Astrocyte (in vitro differentiated cells and primary cell): ENCODE results near the gene PATJ. TPM values are rescaled to one million over a fixed set of nuclear protein-coding genes. Genes with fewer than 3 reads are reported as not detected.

Source experiments
- DNase-seq: peaks from one replicate; pipeline ENCODE4 v3.0.0-alpha.2; 2010; ENCODE audit warnings: low read depth
- FAIRE-seq: peaks from 2 replicates; lab custom pipeline; 2011; peaks lifted over from hg19 to GRCh38; lab: Jason Lieb, UNC
- H2AFZ ChIP-seq: 2 replicates; pipeline ENCODE4 v1.6.0; 2012; ENCODE audit warnings: low read depth, low read length, inconsistent platforms
- H3K27ac ChIP-seq: 2 replicates; pipeline ENCODE4 v1.5.1; 2011; ENCODE audit warnings: low read depth, low read length, inconsistent platforms
- H3K27me3 ChIP-seq: 2 replicates; pipeline ENCODE4 v1.6.0; 2011; ENCODE audit warnings: low read length, inconsistent platforms; ENCODE audit not compliant: insufficient read depth
- H3K36me3 ChIP-seq: 2 replicates; pipeline ENCODE4 v1.5.1; 2011; ENCODE audit warnings: low read length, inconsistent platforms; ENCODE audit not compliant: insufficient read depth
- H3K4me1 ChIP-seq: 2 replicates; pipeline ENCODE4 v1.5.1; 2011; ENCODE audit warnings: low read length, inconsistent platforms; ENCODE audit not compliant: insufficient read depth
- H3K4me2 ChIP-seq: 2 replicates; pipeline ENCODE4 v1.6.0; 2012; ENCODE audit warnings: low read length, inconsistent platforms
- H3K4me3 ChIP-seq: 2 replicates; pipeline ENCODE4 v1.5.1; 2011; ENCODE audit warnings: low read depth, mild to moderate bottlenecking, low read length, inconsistent platforms; ENCODE audit not compliant: insufficient read depth
- H3K79me2 ChIP-seq: 2 replicates; pipeline ENCODE4 v1.6.0; 2012; ENCODE audit warnings: mild to moderate bottlenecking, low read length, inconsistent platforms; ENCODE audit not compliant: insufficient read depth
- H3K9ac ChIP-seq: 2 replicates; pipeline ENCODE4 v1.6.0; 2012; ENCODE audit warnings: mild to moderate bottlenecking, low read length, inconsistent platforms
- H3K9me3 ChIP-seq: 2 replicates; pipeline ENCODE4 v1.5.1; 2012; ENCODE audit warnings: low read depth, mild to moderate bottlenecking, low read length, inconsistent platforms; ENCODE audit not compliant: insufficient read depth
- H4K20me1 ChIP-seq: 2 replicates; pipeline ENCODE4 v1.6.0; 2012; ENCODE audit warnings: low read length, inconsistent platforms; ENCODE audit not compliant: insufficient read depth
- H3K27ac Mint-ChIP-seq: one replicate; pipeline ENCODE4 v1.8.0; 2021; ENCODE audit warnings: mild to moderate bottlenecking, mixed read lengths; ENCODE audit not compliant: unreplicated experiment
- H3K27me3 Mint-ChIP-seq: one replicate; pipeline ENCODE4 v1.8.0; 2021; ENCODE audit warnings: low read depth, mixed read lengths; ENCODE audit not compliant: unreplicated experiment
- H3K36me3 Mint-ChIP-seq: one replicate; pipeline ENCODE4 v1.8.0; 2021; ENCODE audit warnings: low read depth, mixed read lengths; ENCODE audit not compliant: unreplicated experiment
- H3K4me1 Mint-ChIP-seq: one replicate; pipeline ENCODE4 v1.8.0; 2021; ENCODE audit warnings: low read depth, mixed read lengths; ENCODE audit not compliant: unreplicated experiment
- H3K4me3 Mint-ChIP-seq: one replicate; pipeline ENCODE4 v1.8.0; 2021; ENCODE audit warnings: mild to moderate bottlenecking, moderate library complexity, mixed read lengths; ENCODE audit not compliant: unreplicated experiment
- H3K9me3 Mint-ChIP-seq: one replicate; pipeline ENCODE4 v1.8.0; 2021; ENCODE audit warnings: mild to moderate bottlenecking, mixed read lengths; ENCODE audit not compliant: unreplicated experiment
- CTCF ChIP-seq: IDR thresholded peaks from 2 replicates; pipeline ENCODE4 v1.5.1; 2011; ENCODE audit warnings: low read depth, mild to moderate bottlenecking, inconsistent platforms, low read length, moderate library complexity; ENCODE audit not compliant: insufficient read depth
- EZH2 ChIP-seq: IDR thresholded peaks from 2 replicates; pipeline ENCODE4 v1.6.1; 2012; ENCODE audit warnings: mild to moderate bottlenecking, low read length, inconsistent platforms; ENCODE audit not compliant: insufficient read depth
- total RNA-seq: library from RNA; stranded (reverse); gene quantifications from 2 replicates; pipeline ENCODE4 v1.2.1, GENCODE V29; 2021

PATJ gene
- total RNA-seq, 1 donor from 2014 or later, result 11.0 TPM

- FAIRE-seq, result no peak
- H3K36me3 Mint-ChIP-seq, result no peaks in the 10 kb centered on the region
- Histone ChIP-seq H3K79me2 (no peaks in the 10 kb centered on the region), H3K27me3 (no peaks in the 10 kb centered on the region), H3K4me3 (no peak overlapping the region), H3K4me2 (no peak overlapping the region), H3K27ac (no peak overlapping the region), H2AFZ (no peak overlapping the region), H4K20me1 (no peaks in the 10 kb centered on the region), H3K9ac (no peak overlapping the region), H3K9me3 (no peaks in the 10 kb centered on the region), H3K36me3 (no peaks in the 10 kb centered on the region), H3K4me1 (no peaks in the 10 kb centered on the region)
- no peaks in the 10 kb centered on the region for H3K27me3 Mint-ChIP-seq
- TF ChIP-seq EZH2 (no peak), CTCF (no peak)
- H3K4me1 Mint-ChIP-seq, result no peaks in the 10 kb centered on the region
- H3K27ac Mint-ChIP-seq, result no peak overlapping the region
- DNase-seq, result no peak
- no peaks in the 10 kb centered on the region for H3K9me3 Mint-ChIP-seq
- no peak overlapping the region for H3K4me3 Mint-ChIP-seq
Observed at GRCh38 chr1:61807606-61808140, 65.4 kb downstream of the PATJ start.

GRCh38 chr1:61808321-61808720 is 66.0 kb downstream of the PATJ start:
- H3K27ac Mint-ChIP-seq, result no peak overlapping the region
- Histone ChIP-seq H3K27me3 (no peaks in the 10 kb centered on the region), H3K9me3 (no peaks in the 10 kb centered on the region), H3K9ac (no peak overlapping the region), H2AFZ (no peak overlapping the region), H3K36me3 (no peaks in the 10 kb centered on the region), H3K4me2 (no peak overlapping the region), H3K4me3 (no peak overlapping the region), H4K20me1 (no peaks in the 10 kb centered on the region), H3K4me1 (no peaks in the 10 kb centered on the region), H3K27ac (no peak overlapping the region), H3K79me2 (no peaks in the 10 kb centered on the region)
- H3K27me3 Mint-ChIP-seq, result no peaks in the 10 kb centered on the region
- H3K9me3 Mint-ChIP-seq, result no peaks in the 10 kb centered on the region
- no peaks in the 10 kb centered on the region for H3K4me1 Mint-ChIP-seq
- FAIRE-seq, result no peak
- H3K36me3 Mint-ChIP-seq, result no peaks in the 10 kb centered on the region
- no peak for TF ChIP-seq CTCF
- no peak overlapping the region for H3K4me3 Mint-ChIP-seq
- no peak for DNase-seq

- Histone ChIP-seq H3K4me3 (no peak overlapping the region), H3K9me3 (no peaks in the 10 kb centered on the region), H3K9ac (no peak overlapping the region), H3K27me3 (no peaks in the 10 kb centered on the region), H3K79me2 (no peaks in the 10 kb centered on the region), H3K4me1 (no peaks in the 10 kb centered on the region), H3K36me3 (no peaks in the 10 kb centered on the region), H3K27ac (no peak overlapping the region), H2AFZ (no peak overlapping the region), H3K4me2 (no peak overlapping the region), H4K20me1 (no peaks in the 10 kb centered on the region)
- Mint-ChIP-seq H3K36me3 (no peaks in the 10 kb centered on the region), H3K27ac (no peak overlapping the region), H3K4me3 (no peak overlapping the region), H3K27me3 (no peaks in the 10 kb centered on the region), H3K9me3 (no peaks in the 10 kb centered on the region), H3K4me1 (no peaks in the 10 kb centered on the region)
- DNase-seq, result peak; percentile 53
- TF ChIP-seq CTCF, result no peak
- no peak for TF ChIP-seq EZH2
- peak; percentile 86 for FAIRE-seq
Observed at GRCh38 chr1:61808968-61809367, 66.7 kb downstream of the PATJ start.
